ENCODE measurements around the gene RPS27. TPM values are rescaled to one million over a fixed set of nuclear protein-coding genes. Genes with fewer than 3 reads are reported as not detected.
A peak's percentile ranks its signal among the peaks of the same experiment; 100 is the strongest.

RPS27 gene
- total and polyA plus RNA-seq, 10 of the 15 experiments (the other 5 are each of a cell fraction or from before 2014, with no cell fraction given) = 2,708 to 14,234 (median 8,874) TPM

- TF ChIP-seq SRF (IDR thresholded peaks at IDR 0.05; ENCODE audit: low read depth in 2 of 2, low read length in 2 of 2) (no peak), KLF5 (IDR thresholded peaks at IDR 0.05; ENCODE audit: partially characterized antibody) (no peak)
Measured at GRCh38 chr1:153953859-153954365, 36.6 kb upstream of the RPS27 start (continued).

- H3K9ac ChIP-seq (ENCODE audit: control insufficient read depth, insufficient read depth, low read length) = no peak overlapping the region; the same call in 1 of the 2 replicates
Measured at GRCh38 chr1:153954826-153955225, 35.7 kb upstream of the RPS27 start.

More at GRCh38 chr1:153954826-153955225, 35.7 kb upstream of the RPS27 start:
- ChIA-PET CTCF (interaction anchor here (1.1 to 5.0 kb wide), 4 partner anchors 8 to 157 kb away, joined by 3 to 27 read pairs (median 10); partner anchors contain the start of genes CREB3L4, DENND4B and RAB13), RAD21 (ENCODE audit: unreplicated experiment) (no interaction called here), POLR2A (interaction anchor here (1.1 to 5.5 kb wide), 4 partner anchors 8 to 12 kb away, joined by 3 to 38 read pairs (median 3); partner anchors contain the start of genes CREB3L4, DENND4B and SLC39A1), SMC1A (ENCODE audit: uncharacterized antibody, unreplicated experiment) (interaction anchor here (2.2 to 6.9 kb wide), 2 partner anchors 12 to 22 kb away, joined by 8 to 31 read pairs; partner anchors contain the start of genes CREB3L4 and JTB)
- Histone ChIP-seq H3K4me1 (ENCODE audit: control insufficient read depth, insufficient read depth, low read length) (peaks cover 12% of the 10 kb centered on the region), H3K36me3 (ENCODE audit: control insufficient read depth in 2 of 2, insufficient read depth in 2 of 2, low read length in 1 of 2) (peaks cover 17 to 29% of the 10 kb centered on the region in 2 experiments; a peak in 3 of 4 replicates), H3K4me2 (ENCODE audit: control insufficient read depth, insufficient read depth) (peak overlapping the region; percentile 62), H4K20me1 (ENCODE audit: control insufficient read depth, insufficient read depth) (peaks cover 12% of the 10 kb centered on the region; the same call in 1 of the 2 replicates), H2AFZ (ENCODE audit: control insufficient read depth, low read depth, low read length) (no peak overlapping the region), H3K4me3 (peak overlapping the region; percentile 26; the same call in 1 of the 2 replicates), H3K79me2 (ENCODE audit: control insufficient read depth, insufficient read depth, low read length) (peaks cover 56% of the 10 kb centered on the region), H3K9me3 (replicated peaks; ENCODE audit: control insufficient read depth, insufficient read depth, low read length) (no peaks in the 10 kb centered on the region), H3K27ac (ENCODE audit: control insufficient read depth, insufficient read depth) (no peak overlapping the region), H3K27me3 (replicated peaks in 1 of 2; ENCODE audit: control insufficient read depth in 2 of 2, insufficient read depth in 2 of 2, low read length in 1 of 2) (no peaks in the 10 kb centered on the region)
- TF ChIP-seq ZBTB4 (CRISPR knock-in tag; IDR thresholded peaks at IDR 0.05) = no peak
- TF ChIP-seq YY1 (IDR thresholded peaks at IDR 0.05; ENCODE audit: low read depth, low read length) = no peak
- no peak for TF ChIP-seq TCF7 (IDR thresholded peaks at IDR 0.05; ENCODE audit: borderline replicate concordance)
- no peak for TF ChIP-seq NRF1 (conservative IDR thresholded peaks at IDR 0.05; ENCODE audit: low read depth, low read length)
- ATAC-seq (no peak), FAIRE-seq (no peak), DNase-seq (ENCODE audit: low read depth, low spot score) (no peak)
- no TSS peak for BruUV-seq (replicated peaks)
- 94% methylated on average over 10 of the region's 10 CpGs for WGBS (ENCODE audit: insufficient coverage, insufficient replicate concordance, low lambda C conversion rate, missing lambda C conversion rate)
- in situ Hi-C loops (cut with MboI) = no loop called here
- intact Hi-C loops (cut with micrococcal nuclease; ENCODE audit: unreplicated experiment) = no loop called here
